ENCODE results near the gene PDE8A.

Gene PDE8A

DNA sequence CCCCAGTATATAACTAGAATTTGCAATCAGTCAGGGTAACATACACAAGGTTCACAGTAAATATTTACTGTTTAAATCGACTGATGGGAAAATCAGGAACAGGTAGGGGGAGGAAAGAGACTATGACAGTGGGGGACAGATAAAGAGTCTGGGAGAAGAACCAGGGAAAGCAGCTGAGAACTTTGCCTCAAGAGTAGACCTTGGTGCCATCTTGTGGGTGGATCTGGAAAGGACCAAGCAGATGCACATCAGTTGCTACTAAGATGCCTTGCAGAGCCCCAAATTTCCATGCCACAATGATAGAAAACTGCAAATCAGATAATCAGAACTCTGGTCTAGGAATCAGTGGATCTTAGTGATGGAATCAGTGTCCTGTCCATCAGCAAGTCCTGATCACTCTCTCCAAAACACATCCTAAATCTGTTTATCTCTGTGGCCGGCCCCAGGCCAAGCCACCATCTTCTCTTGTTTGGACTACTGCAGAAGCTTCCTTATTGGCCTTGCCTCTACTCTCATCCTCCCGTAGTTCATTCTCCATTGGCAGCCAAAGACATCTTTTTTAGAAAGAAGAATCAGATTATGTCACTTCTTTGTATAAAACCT, 62.7 kb downstream of the PDE8A start:
- H3K9ac ChIP-seq (ENCODE audit: low read depth, low read length) = no peak overlapping the region
- H3K4me3 ChIP-seq (ENCODE audit: low read length) = no peak overlapping the region
- H3K27me3 ChIP-seq (ENCODE audit: control insufficient read depth, insufficient read depth, low read length) = no peaks in the 10 kb centered on the region
- peaks cover 17% of the 10 kb centered on the region for H3K4me1 ChIP-seq (ENCODE audit: control insufficient read depth, insufficient read depth, low read length)
- H3K36me3 ChIP-seq (ENCODE audit: insufficient read depth, low read length) = no peaks in the 10 kb centered on the region
- no peak overlapping the region for H3K4me2 ChIP-seq (ENCODE audit: low read length)
- H3K9me3 ChIP-seq (replicated peaks; ENCODE audit: low read length) = no peaks in the 10 kb centered on the region

DNA sequence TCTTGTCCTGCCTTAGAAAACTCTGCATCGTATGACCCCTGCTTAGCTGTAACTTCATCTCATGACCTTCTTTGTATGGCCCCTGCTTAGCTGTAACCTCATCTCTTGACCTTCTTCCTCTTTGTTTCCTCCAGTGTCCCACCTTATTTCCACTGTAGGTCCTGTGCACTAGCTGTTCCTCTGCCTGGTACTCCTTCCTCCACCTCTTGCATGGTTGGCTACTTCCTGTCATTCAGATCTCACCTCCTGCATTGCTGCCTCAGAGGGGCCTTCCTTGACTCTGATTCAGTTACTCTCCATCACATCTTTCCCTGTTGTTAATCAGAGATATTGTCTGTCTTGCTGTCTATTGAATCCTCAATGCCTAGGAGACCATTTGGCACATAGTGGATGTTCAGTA, 63.2 kb downstream of the PDE8A start:
- Histone ChIP-seq H3K4me3 (ENCODE audit: low read length) (no peak overlapping the region), H3K4me1 (ENCODE audit: control insufficient read depth, insufficient read depth, low read length) (peaks cover 17% of the 10 kb centered on the region)

GRCh38 chr15:85045615-85046014, 64.0 kb downstream of the PDE8A start:
- no peaks in the 10 kb centered on the region for H3K36me3 ChIP-seq (ENCODE audit: insufficient read depth, low read length)

More for the DNA sequence above, 63.2 kb downstream of the PDE8A start:
- H3K27me3 ChIP-seq (ENCODE audit: control insufficient read depth, insufficient read depth, low read length) = no peaks in the 10 kb centered on the region
- no peak overlapping the region for H3K4me2 ChIP-seq (ENCODE audit: low read length)
- H3K9me3 ChIP-seq (replicated peaks; ENCODE audit: low read length) = no peaks in the 10 kb centered on the region
- no peaks in the 10 kb centered on the region for H3K36me3 ChIP-seq (ENCODE audit: insufficient read depth, low read length)
- H3K9ac ChIP-seq (ENCODE audit: low read depth, low read length) = no peak overlapping the region

DNA sequence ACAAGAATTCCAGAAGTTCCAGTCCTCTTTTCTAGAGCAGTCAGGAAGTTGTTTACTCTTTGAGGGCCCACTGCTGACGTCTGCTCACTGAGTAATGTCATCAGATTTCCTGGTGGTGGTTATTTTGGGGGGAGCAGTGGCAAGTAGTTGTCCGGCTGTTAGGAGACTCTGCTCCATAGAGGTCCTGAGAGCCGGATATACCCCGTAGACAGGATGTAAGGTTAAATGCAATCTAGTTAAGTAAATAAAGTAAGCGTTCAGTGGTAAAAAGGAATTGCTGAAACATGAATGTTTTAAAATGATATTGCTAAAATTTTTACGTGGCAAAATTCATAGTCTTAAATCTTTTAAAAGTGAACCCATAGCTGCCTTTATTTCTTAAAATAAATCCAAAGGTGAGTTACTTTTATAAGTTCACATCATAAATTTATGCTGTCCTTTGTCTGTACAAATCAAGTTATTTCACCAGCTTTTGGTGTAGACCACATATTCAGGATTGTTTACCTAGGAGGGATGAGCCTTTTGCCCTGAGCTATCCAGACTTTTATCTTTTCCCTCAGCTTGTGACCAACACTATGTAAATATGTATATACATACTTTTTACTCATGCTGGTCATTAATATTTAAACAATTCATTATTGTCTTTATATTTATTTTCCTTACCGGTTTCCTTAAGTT, 65.8 kb downstream of the PDE8A start:
- H3K4me3 ChIP-seq (ENCODE audit: low read length) = peak overlapping the region; percentile 46

More at GRCh38 chr15:85045615-85046014, 64.0 kb downstream of the PDE8A start:
- Histone ChIP-seq H3K4me1 (ENCODE audit: control insufficient read depth, insufficient read depth, low read length) (peaks cover 17% of the 10 kb centered on the region), H3K9ac (ENCODE audit: low read depth, low read length) (no peak overlapping the region), H3K27me3 (ENCODE audit: control insufficient read depth, insufficient read depth, low read length) (no peaks in the 10 kb centered on the region), H3K9me3 (replicated peaks; ENCODE audit: low read length) (no peaks in the 10 kb centered on the region), H3K4me3 (ENCODE audit: low read length) (no peak overlapping the region), H3K4me2 (ENCODE audit: low read length) (no peak overlapping the region)

DNA sequence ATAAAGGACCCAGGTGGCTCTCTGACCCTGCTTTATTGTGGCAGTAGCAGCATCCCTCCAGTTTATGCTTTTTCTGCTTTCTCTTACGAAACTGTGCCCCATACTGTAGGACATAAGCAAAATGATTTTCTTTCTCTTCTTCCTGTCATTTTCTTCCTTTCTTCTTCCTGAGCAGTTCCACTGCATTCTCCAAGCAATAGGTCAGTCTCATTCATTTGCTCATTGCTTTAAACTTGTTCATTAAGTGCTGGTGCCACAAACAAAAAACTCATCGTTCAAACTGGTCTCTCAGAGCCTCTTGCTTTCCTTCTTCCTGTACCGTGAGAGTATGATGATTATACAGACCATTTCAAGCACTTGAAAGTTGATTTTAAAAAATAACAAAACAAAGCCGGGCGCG, 66.8 kb downstream of the PDE8A start:
- Histone ChIP-seq H3K9me3 (replicated peaks; ENCODE audit: low read length) (no peaks in the 10 kb centered on the region), H3K4me1 (ENCODE audit: control insufficient read depth, insufficient read depth, low read length) (peaks cover 17% of the 10 kb centered on the region), H3K9ac (ENCODE audit: low read depth, low read length) (peak overlapping the region; percentile 6), H3K4me2 (ENCODE audit: low read length) (peak overlapping the region; percentile 9), H3K36me3 (ENCODE audit: insufficient read depth, low read length) (no peaks in the 10 kb centered on the region), H3K27me3 (ENCODE audit: control insufficient read depth, insufficient read depth, low read length) (no peaks in the 10 kb centered on the region), H3K4me3 (ENCODE audit: low read length) (no peak overlapping the region)

More for the DNA sequence above, 65.8 kb downstream of the PDE8A start:
- Histone ChIP-seq H3K27me3 (ENCODE audit: control insufficient read depth, insufficient read depth, low read length) (no peaks in the 10 kb centered on the region), H3K4me2 (ENCODE audit: low read length) (peak overlapping the region; percentile 76), H3K9ac (ENCODE audit: low read depth, low read length) (peak overlapping the region; percentile 76), H3K9me3 (replicated peaks; ENCODE audit: low read length) (no peaks in the 10 kb centered on the region), H3K4me1 (ENCODE audit: control insufficient read depth, insufficient read depth, low read length) (peaks cover 17% of the 10 kb centered on the region), H3K36me3 (ENCODE audit: insufficient read depth, low read length) (no peaks in the 10 kb centered on the region)

DNA sequence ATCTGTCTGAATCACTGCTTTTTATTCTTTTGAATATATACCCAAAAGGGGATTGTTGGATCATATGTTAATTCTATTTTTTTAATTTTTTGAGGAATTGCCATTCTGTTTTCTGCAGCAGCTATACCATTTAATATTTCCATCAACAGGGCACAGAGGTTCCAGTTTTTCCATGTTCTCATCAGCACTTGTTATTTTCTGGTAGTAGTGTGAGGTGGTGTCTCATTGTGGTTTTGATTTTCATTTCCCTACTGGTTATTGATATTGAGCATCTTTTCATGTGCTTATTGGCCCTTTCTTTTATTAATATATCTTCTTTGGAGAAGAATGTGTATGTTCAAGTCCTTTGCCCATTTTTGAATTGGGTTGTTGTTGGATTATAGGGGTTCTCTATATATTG, 68.1 kb downstream of the PDE8A start:
- H3K4me1 ChIP-seq (ENCODE audit: control insufficient read depth, insufficient read depth, low read length) = peaks cover 17% of the 10 kb centered on the region
- H3K9me3 ChIP-seq (replicated peaks; ENCODE audit: low read length) = no peaks in the 10 kb centered on the region
- H3K4me3 ChIP-seq (ENCODE audit: low read length) = no peak overlapping the region
- no peak overlapping the region for H3K4me2 ChIP-seq (ENCODE audit: low read length)
- H3K36me3 ChIP-seq (ENCODE audit: insufficient read depth, low read length) = no peaks in the 10 kb centered on the region
- no peaks in the 10 kb centered on the region for H3K27me3 ChIP-seq (ENCODE audit: control insufficient read depth, insufficient read depth, low read length)
- no peak overlapping the region for H3K9ac ChIP-seq (ENCODE audit: low read depth, low read length)

- Histone ChIP-seq H3K4me2 (ENCODE audit: low read length) (no peak overlapping the region), H3K4me1 (ENCODE audit: control insufficient read depth, insufficient read depth, low read length) (no peaks in the 10 kb centered on the region), H3K9me3 (replicated peaks; ENCODE audit: low read length) (no peaks in the 10 kb centered on the region), H3K4me3 (ENCODE audit: low read length) (no peak overlapping the region), H3K36me3 (ENCODE audit: insufficient read depth, low read length) (no peaks in the 10 kb centered on the region), H3K27me3 (ENCODE audit: control insufficient read depth, insufficient read depth, low read length) (no peaks in the 10 kb centered on the region), H3K9ac (ENCODE audit: low read depth, low read length) (no peak overlapping the region)
Observed at GRCh38 chr15:85059734-85060133, 78.1 kb downstream of the PDE8A start.

- Histone ChIP-seq H3K9ac (ENCODE audit: low read depth, low read length) (no peak overlapping the region), H3K9me3 (replicated peaks; ENCODE audit: low read length) (no peaks in the 10 kb centered on the region), H3K4me3 (ENCODE audit: low read length) (no peak overlapping the region), H3K4me1 (ENCODE audit: control insufficient read depth, insufficient read depth, low read length) (no peaks in the 10 kb centered on the region), H3K4me2 (ENCODE audit: low read length) (no peak overlapping the region), H3K27me3 (ENCODE audit: control insufficient read depth, insufficient read depth, low read length) (no peaks in the 10 kb centered on the region), H3K36me3 (ENCODE audit: insufficient read depth, low read length) (no peaks in the 10 kb centered on the region)
Observed at GRCh38 chr15:85062560-85062959, 80.9 kb downstream of the PDE8A start.

- no peak overlapping the region for H3K4me2 ChIP-seq (ENCODE audit: low read length)
- H3K9me3 ChIP-seq (replicated peaks; ENCODE audit: low read length) = no peaks in the 10 kb centered on the region
- no peaks in the 10 kb centered on the region for H3K36me3 ChIP-seq (ENCODE audit: insufficient read depth, low read length)
- no peaks in the 10 kb centered on the region for H3K27me3 ChIP-seq (ENCODE audit: control insufficient read depth, insufficient read depth, low read length)
- H3K4me1 ChIP-seq (ENCODE audit: control insufficient read depth, insufficient read depth, low read length) = no peaks in the 10 kb centered on the region
- no peak overlapping the region for H3K4me3 ChIP-seq (ENCODE audit: low read length)
- no peak overlapping the region for H3K9ac ChIP-seq (ENCODE audit: low read depth, low read length)
Observed at GRCh38 chr15:85063088-85063487, 81.4 kb downstream of the PDE8A start.

- H3K4me2 ChIP-seq (ENCODE audit: low read length) = no peak overlapping the region
- no peak overlapping the region for H3K9ac ChIP-seq (ENCODE audit: low read depth, low read length)
- H3K36me3 ChIP-seq (ENCODE audit: insufficient read depth, low read length) = no peaks in the 10 kb centered on the region
- no peak overlapping the region for H3K4me3 ChIP-seq (ENCODE audit: low read length)
- no peaks in the 10 kb centered on the region for H3K27me3 ChIP-seq (ENCODE audit: control insufficient read depth, insufficient read depth, low read length)
- no peaks in the 10 kb centered on the region for H3K9me3 ChIP-seq (replicated peaks; ENCODE audit: low read length)
- H3K4me1 ChIP-seq (ENCODE audit: control insufficient read depth, insufficient read depth, low read length) = no peaks in the 10 kb centered on the region
Observed at GRCh38 chr15:85063522-85064079, 81.9 kb downstream of the PDE8A start.

GRCh38 chr15:85064710-85065109, 83.1 kb downstream of the PDE8A start:
- H3K4me2 ChIP-seq (ENCODE audit: low read length) = no peak overlapping the region
- no peaks in the 10 kb centered on the region for H3K9me3 ChIP-seq (replicated peaks; ENCODE audit: low read length)
- no peaks in the 10 kb centered on the region for H3K27me3 ChIP-seq (ENCODE audit: control insufficient read depth, insufficient read depth, low read length)
- no peak overlapping the region for H3K4me3 ChIP-seq (ENCODE audit: low read length)
- no peak overlapping the region for H3K9ac ChIP-seq (ENCODE audit: low read depth, low read length)
- no peaks in the 10 kb centered on the region for H3K4me1 ChIP-seq (ENCODE audit: control insufficient read depth, insufficient read depth, low read length)
- H3K36me3 ChIP-seq (ENCODE audit: insufficient read depth, low read length) = no peaks in the 10 kb centered on the region

- Histone ChIP-seq H3K4me1 (ENCODE audit: control insufficient read depth, insufficient read depth, low read length) (no peaks in the 10 kb centered on the region), H3K4me3 (ENCODE audit: low read length) (no peak overlapping the region), H3K9ac (ENCODE audit: low read depth, low read length) (no peak overlapping the region), H3K4me2 (ENCODE audit: low read length) (no peak overlapping the region), H3K27me3 (ENCODE audit: control insufficient read depth, insufficient read depth, low read length) (no peaks in the 10 kb centered on the region), H3K9me3 (replicated peaks; ENCODE audit: low read length) (no peaks in the 10 kb centered on the region), H3K36me3 (ENCODE audit: insufficient read depth, low read length) (peaks cover 5% of the 10 kb centered on the region)
Observed at GRCh38 chr15:85071061-85071460, 89.4 kb downstream of the PDE8A start.

Data from skeletal muscle satellite cell (primary cell).